ENCODE measurements around the gene PAK4.

The PAK4 gene

DNA sequence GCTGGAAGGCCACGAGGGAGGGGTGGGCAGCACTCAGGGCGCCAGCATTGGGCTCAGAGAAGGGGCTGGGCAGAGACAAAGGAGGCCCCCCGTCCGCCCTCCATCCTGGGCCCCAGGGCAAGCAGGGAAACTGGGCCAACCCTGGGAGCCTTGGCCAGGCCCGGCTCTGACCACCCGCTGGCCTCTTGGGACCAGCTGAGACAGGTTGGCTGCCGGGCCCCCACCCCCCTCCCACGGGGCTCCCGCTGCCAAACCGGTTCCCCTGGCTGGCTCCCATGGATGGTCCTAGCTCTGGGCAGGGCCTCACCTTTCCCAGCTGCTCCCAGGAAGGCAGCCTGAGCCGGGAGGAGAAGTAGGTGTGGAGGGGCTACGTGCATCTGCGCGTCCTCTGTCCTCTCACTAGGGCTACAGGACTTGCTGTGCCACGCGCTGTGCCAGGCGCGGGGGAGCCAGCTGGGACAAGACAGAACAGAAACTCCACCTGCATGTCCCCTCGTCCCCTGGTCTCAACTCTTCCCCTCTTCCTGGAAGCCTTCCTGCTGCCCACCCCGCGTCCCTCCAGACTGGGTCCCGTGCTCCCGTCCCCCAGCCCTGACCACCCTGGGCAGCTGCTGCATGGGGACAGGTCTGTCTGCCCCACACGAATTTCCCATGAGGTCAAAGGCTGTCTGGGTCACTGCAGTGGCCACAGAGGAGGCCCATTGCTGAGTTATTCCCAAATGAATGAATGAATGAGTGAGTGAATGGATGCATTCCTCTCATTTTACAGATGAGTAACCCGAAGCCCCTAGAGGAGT lies 42.1 kb downstream of the PAK4 start:
- no peak for DNase-seq

GRCh38 chr19:39168258-39169142 lies 42.9 kb downstream of the PAK4 start:
- no peak for DNase-seq

- no peak for DNase-seq
Observed at GRCh38 chr19:39169143-39169810, 43.7 kb downstream of the PAK4 start.

- DNase-seq, result no peak
Observed at GRCh38 chr19:39170386-39171231, 45.0 kb downstream of the PAK4 start.

DNA sequence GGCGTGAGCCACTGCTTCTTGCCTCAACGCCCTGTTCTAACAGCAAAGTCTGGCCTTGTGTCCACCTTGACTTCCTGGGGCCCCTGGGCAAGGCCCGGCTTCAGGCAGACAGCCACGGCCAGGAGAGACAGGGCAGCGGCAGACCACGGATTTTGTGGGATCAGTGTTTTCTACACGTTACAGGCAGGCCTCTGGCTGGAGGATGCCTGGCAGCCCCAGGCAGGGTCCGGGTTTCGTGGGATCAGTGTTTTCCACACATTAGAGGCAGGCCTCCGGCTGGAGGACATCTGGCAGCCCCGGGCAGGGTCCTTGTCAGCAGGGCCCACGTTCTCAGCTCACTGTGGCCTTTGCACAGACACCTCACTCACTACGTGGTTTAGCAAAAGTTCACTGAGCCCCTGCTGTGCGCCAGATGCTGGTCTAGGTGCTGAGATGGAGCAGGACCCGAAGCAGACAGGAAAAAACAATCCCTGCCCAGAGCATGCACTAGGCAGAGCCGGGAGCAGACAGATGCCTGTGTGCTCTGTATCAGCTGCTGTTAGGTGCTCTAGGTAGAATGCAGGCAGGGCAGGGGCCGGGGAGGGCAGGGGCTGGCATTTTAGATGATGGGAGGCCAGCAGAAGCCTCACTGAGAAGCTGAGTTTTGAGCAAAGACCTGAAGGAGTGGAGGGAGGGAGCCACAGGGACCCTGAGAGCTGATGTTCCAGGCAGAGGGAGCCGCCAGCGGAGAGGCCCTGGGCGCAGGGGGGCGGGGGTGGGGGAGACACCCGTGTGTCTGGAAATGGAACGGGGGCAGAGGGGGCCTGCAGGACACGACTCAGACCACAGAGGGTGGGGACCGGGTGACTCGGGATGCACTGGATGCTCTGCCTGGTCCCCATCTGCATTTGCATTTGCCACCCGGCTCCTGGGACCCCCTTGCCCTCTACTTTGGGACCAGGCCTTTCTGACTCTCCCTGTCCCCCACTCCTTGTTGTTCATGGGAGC lies 46.2 kb downstream of the PAK4 start:
- no peak for DNase-seq

- no peak for DNase-seq
Observed at GRCh38 chr19:39172700-39173501, 47.3 kb downstream of the PAK4 start.

DNA sequence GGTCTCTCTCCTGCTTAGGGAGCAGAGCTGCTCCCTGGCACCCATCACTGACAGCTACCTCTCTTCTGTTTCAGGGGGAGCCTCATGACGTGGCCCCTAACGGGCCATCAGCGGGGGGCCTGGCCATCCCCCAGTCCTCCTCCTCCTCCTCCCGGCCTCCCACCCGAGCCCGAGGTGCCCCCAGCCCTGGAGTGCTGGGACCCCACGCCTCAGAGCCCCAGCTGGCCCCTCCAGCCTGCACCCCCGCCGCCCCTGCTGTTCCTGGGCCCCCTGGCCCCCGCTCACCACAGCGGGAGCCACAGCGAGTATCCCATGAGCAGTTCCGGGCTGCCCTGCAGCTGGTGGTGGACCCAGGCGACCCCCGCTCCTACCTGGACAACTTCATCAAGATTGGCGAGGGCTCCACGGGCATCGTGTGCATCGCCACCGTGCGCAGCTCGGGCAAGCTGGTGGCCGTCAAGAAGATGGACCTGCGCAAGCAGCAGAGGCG lies 48.0 kb downstream of the PAK4 start:
- DNase-seq, result no peak

GRCh38 chr19:39174142-39174541 lies 48.6 kb downstream of the PAK4 start:
- no peak for DNase-seq

GRCh38 chr19:39174558-39175544 lies 49.3 kb downstream of the PAK4 start:
- no peak for DNase-seq

DNA sequence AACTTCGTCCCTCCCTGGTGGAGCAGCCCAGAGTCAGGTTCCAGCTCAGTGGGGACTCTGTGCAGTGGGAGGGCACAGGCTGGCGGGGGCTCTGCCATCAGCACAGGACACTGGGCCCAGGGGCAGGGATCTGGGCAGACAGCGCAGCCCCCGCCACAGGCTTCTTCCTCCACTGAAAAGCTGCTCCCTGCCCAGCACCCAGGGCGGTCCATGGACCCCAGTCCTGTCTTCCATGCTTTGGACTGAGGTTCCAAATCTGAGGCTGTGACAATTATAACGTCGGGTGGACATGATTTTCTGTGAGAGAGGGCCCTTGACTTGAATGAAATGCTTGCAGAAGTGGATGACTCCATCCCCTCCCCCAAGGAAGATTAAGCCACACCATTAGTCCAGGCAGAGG lies 50.0 kb downstream of the PAK4 start:
- DNase-seq, result no peak

- no peak for DNase-seq
Observed at GRCh38 chr19:39177110-39177699, 51.6 kb downstream of the PAK4 start.

- no peak for DNase-seq
Observed at GRCh38 chr19:39177736-39178135, 52.1 kb downstream of the PAK4 start.

- no peak for DNase-seq
Observed at GRCh38 chr19:39178296-39179006, 52.9 kb downstream of the PAK4 start.

DNA sequence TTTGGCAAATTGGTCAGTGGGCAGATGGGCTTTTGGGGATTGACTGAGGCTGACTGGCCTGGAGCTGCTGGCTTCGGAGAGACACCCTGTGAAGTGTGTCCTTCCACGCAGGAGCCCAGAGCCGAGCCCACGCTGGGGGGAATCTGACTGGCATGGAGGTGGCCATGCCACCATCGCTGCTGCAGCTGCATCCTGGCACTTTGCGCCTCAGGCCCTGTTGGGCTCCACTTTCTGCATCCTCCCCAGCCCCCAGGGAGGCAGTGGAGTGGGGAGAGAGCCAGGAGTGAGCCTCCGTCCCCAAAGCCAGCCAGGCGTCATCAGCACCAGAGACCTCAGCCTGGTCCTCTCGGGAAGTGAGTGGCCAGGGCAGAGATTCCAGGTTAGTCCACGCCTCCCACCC lies 54.2 kb downstream of the PAK4 start:
- no peak for DNase-seq

DNA sequence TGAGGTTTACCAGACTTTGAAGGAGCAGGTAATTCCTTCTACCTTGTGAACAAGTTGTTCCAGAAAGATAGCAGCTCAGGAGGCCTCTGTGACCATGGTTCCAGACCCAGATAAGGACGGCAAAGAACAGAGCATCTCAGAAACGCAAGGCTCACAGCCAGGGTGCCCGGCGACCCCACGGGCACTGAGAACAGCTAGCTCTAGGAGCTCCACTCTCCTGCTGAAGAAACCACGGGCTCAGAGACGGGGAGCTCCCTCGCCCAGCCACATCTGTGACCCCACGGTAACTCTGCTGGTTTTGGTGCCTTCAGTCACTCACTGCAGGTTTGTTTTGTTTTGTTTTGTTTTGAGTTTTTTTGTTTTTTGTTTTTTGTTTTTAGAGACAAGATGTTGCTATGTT lies 55.2 kb downstream of the PAK4 start:
- DNase-seq, result no peak

DNA sequence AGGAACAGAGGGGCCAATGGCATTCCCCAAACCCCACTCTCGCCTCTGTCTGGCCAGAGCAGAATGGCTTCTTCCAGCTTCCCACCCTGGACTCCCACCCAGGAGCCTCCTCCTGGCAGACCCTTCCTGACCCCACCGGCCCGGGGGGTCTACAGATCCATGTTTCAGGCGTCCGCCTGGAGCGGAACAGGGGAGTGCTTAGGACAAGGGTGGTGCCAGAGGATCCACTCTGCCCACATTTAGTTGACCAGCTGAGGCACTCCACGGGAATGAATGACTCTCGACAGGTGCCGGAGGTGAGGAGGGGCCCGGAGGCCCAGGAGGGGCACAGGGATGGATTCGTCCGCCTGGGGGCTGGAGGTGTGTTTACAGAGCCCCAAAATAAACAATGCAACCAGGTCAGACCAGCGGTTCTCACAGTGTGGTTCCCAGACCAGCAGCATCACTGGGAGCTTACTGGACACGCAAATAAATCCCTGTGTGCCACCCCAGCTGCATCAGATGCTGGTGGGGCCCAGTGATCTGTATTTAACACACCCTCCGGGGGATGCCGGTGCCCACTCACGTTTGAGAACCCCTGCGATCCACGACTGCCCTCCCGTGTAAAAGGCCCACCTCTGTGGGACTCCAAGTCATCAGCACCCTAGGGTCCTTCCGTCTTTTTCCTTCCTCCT lies 56.1 kb downstream of the PAK4 start:
- no peak for DNase-seq

DNA sequence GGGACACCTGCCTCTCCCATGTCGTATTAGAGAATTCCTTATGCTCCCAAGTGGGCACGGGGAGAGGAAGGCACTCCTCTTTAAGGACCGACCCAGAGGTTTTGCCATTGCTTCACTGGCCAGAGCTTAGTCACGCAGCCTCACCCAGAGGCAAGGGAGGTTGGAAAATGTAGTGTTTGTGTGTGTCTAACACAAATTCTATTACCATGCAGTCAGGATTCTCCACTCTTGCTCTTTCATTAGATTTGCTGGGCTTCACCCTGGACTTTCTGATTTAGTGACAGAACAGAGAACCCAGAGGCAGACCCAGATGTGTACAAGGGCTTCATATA lies 56.6 kb downstream of the PAK4 start:
- no peak for DNase-seq

Data from activated CD4-positive, CD25-positive, alpha-beta regulatory T cell (primary cell).